HepG2 (cell line): ENCODE results near the gene CSRNP3. TPM values are rescaled to one million over a fixed set of nuclear protein-coding genes. Genes with fewer than 3 reads are reported as not detected.

ENCODE experiments used
- ATAC-seq: fragments of 200-7000 bp; cut with Tn5 transposase; 3 replicates; pipeline ENCODE4 v1.9.1; 2020; ENCODE audit warnings: mild to moderate bottlenecking, moderate library complexity
- BruUV-seq: library from RNA; stranded (reverse); fragments of 400-500 nt; replicated peaks from 2 replicates; lab custom pipeline; 2021; lab: Mats Ljungman, UMichigan
- CTCF ChIA-PET: fragments of 300-600 bp; formaldehyde crosslinking; extraction: SDS; loops from one replicate; lab custom pipeline; 2021; ENCODE audit warnings: low total read pairs, inconsistent platforms, low intra/inter-chr PET ratio; lab: Yijun Ruan, JAX
- POLR2A ChIA-PET: fragments of 350-600 bp; sonication (Branson Sonifier 250); formaldehyde crosslinking; loops from one replicate; lab custom pipeline; 2020; ENCODE audit warnings: antibody characterized with exemption, inconsistent platforms; lab: Yijun Ruan, JAX
- DNase-seq: peaks from one replicate; pipeline ENCODE4 v3.0.0-alpha.2; 2015; ENCODE audit warnings: low spot score
- FAIRE-seq: peaks from 3 replicates; lab custom pipeline; 2011; peaks lifted over from hg19 to GRCh38; lab: Jason Lieb, UNC
- H2AFZ ChIP-seq: one replicate; pipeline ENCODE4 v1.6.1; 2011; ENCODE audit warnings: low read length, inconsistent platforms
- H3K27ac ChIP-seq: fragments of 300-600 bp; 3 replicates; pipeline ENCODE4 v1.8.0; 2011; ENCODE audit warnings: mixed run types, mild to moderate bottlenecking, mixed read lengths, low read length, inconsistent platforms; ENCODE audit not compliant: insufficient read depth; ENCODE audit errors: extremely low read length
- H3K27me3 ChIP-seq, 2 experiments: fragments of 200-600 bp in 1 of 2; 2 replicates in 1 of 2; 3 replicates in 1 of 2; pipeline versions ENCODE4 v1.6.0 to v1.8.0; 2011; ENCODE audit warnings: low read length in 2 of 2, mild to moderate bottlenecking in 2 of 2, moderate library complexity in 2 of 2, inconsistent platforms in 1 of 2; ENCODE audit not compliant: insufficient read depth in 2 of 2, control insufficient read depth in 1 of 2
- H3K36me3 ChIP-seq, 2 experiments: fragments of 200-600 bp in 1 of 2; replicated peaks in 1 of 2; 2 replicates in 1 of 2; 3 replicates in 1 of 2; pipeline versions ENCODE4 v1.5.1 to v1.8.0; 2011; ENCODE audit warnings: low read length in 2 of 2, inconsistent platforms in 1 of 2; ENCODE audit not compliant: insufficient read depth in 2 of 2, control insufficient read depth in 1 of 2
- H3K4me1 ChIP-seq: 2 replicates; pipeline ENCODE4 v1.5.1; 2012; ENCODE audit warnings: low read length, inconsistent platforms; ENCODE audit not compliant: insufficient read depth
- H3K4me2 ChIP-seq: 2 replicates; pipeline ENCODE4 v1.6.0; 2011; ENCODE audit warnings: low read depth, low read length, inconsistent platforms
- H3K4me3 ChIP-seq, 3 experiments: fragments of 200-600 bp in 1 of 3; sonication (generic), shearing (Covaris generic) in 1 of 3; replicated peaks in 1 of 3; 2 replicates each; pipeline ENCODE4 v1.5.1; 2011 to 2016; ENCODE audit warnings: low read length in 3 of 3, inconsistent platforms in 2 of 3, low read depth in 2 of 3, mild to moderate bottlenecking in 2 of 3, control low read depth in 1 of 3, mixed read lengths in 1 of 3; ENCODE audit not compliant: insufficient read depth in 1 of 3
- H3K79me2 ChIP-seq: one replicate; pipeline ENCODE4 v1.6.1; 2011; ENCODE audit warnings: low read length, inconsistent platforms; ENCODE audit not compliant: insufficient read depth
- H3K9ac ChIP-seq: 2 replicates; pipeline ENCODE4 v1.6.0; 2011; ENCODE audit warnings: mild to moderate bottlenecking, low read depth, low read length, inconsistent platforms; ENCODE audit not compliant: insufficient read depth
- H3K9me3 ChIP-seq: 2 replicates; pipeline ENCODE4 v1.5.1; 2012; ENCODE audit warnings: mild to moderate bottlenecking, low read length
- H4K20me1 ChIP-seq: 2 replicates; pipeline ENCODE4 v1.6.0; 2011; ENCODE audit warnings: inconsistent platforms, mild to moderate bottlenecking, low read length, moderate library complexity; ENCODE audit not compliant: insufficient read depth
- CCAR2 ChIP-seq: fragments of 200-400 bp; formaldehyde crosslinking; optimal IDR thresholded peaks from 2 replicates; pipeline ENCODE3; 2018; ENCODE audit warnings: low read depth, mild to moderate bottlenecking, low read length, moderate library complexity
- HIVEP1 ChIP-seq: sonication (generic); formaldehyde crosslinking; IDR thresholded peaks from 2 replicates; pipeline ENCODE4 v1.4.0; 2020; ENCODE audit warnings: mild to moderate bottlenecking, missing genetic modification reagents
- HNF1B ChIP-seq: sonication (generic); formaldehyde crosslinking; IDR thresholded peaks from 2 replicates; pipeline ENCODE4 v1.5.1; 2020; ENCODE audit warnings: mild to moderate bottlenecking, moderate library complexity, missing genetic modification reagents
- HNRNPK ChIP-seq: fragments of 200-400 bp; formaldehyde crosslinking; IDR thresholded peaks from 2 replicates; pipeline ENCODE4 v1.6.1; 2018; ENCODE audit warnings: low read length, low read depth, moderate library complexity, mild to moderate bottlenecking; ENCODE audit not compliant: poor library complexity, severe bottlenecking
- JUN ChIP-seq: sonication (generic); formaldehyde crosslinking; IDR thresholded peaks from 2 replicates; pipeline ENCODE4 v1.4.0; 2020; ENCODE audit warnings: mild to moderate bottlenecking, missing genetic modification reagents
- MIER3 ChIP-seq: IDR thresholded peaks from 2 replicates; pipeline ENCODE4 v1.6.1; 2016; ENCODE audit warnings: missing compliant biosample characterization, borderline replicate concordance
- MTERF4 ChIP-seq: sonication (generic); formaldehyde crosslinking; IDR thresholded peaks from 2 replicates; pipeline ENCODE4 v1.8.0; 2023; ENCODE audit warnings: mild to moderate bottlenecking, missing genetic modification reagents
- NFAT5 ChIP-seq: sonication (generic); formaldehyde crosslinking; IDR thresholded peaks from 2 replicates; pipeline ENCODE4 v1.4.0; 2020; ENCODE audit warnings: missing genetic modification reagents
- TP53 ChIP-seq: sonication (generic); formaldehyde crosslinking; conservative IDR thresholded peaks from 2 replicates; pipeline ENCODE4 v1.4.0; 2020; ENCODE audit warnings: missing genetic modification reagents
- ZNF317 ChIP-seq: sonication (generic); formaldehyde crosslinking; IDR thresholded peaks from 2 replicates; pipeline ENCODE4 v1.5.0; 2020; ENCODE audit warnings: mild to moderate bottlenecking, missing genetic modification reagents
- ZSCAN25 ChIP-seq: sonication (generic); formaldehyde crosslinking; IDR thresholded peaks from 2 replicates; pipeline ENCODE4 v1.8.0; 2022; ENCODE audit warnings: mild to moderate bottlenecking, missing genetic modification reagents
- WGBS: methylation state at CpG from one replicate; pipeline ENCODE4 v1.1.6; 2017; ENCODE audit warnings: low lambda C conversion rate; 5-methylcytosine and 5-hydroxymethylcytosine counted together
- in situ Hi-C: cut with HindIII; loops from 2 replicates; pipeline ENCODE4 v1.10.0; 2017; ENCODE audit warnings: low pct_unique_long_range_greater_than_20kb; ENCODE audit not compliant: extremely low pct_ligation_motif_present
- intact Hi-C: fragments of 100-400 bp; cut with micrococcal nuclease; formaldehyde crosslinking; loops from one replicate; pipeline ENCODE4 v1.10.0; 2022; ENCODE audit not compliant: unreplicated experiment
- polyA plus RNA-seq, 8 experiments: library from polyadenylated mRNA; depleted of rRNA in 3 of 8; stranded (reverse) in 7 of 8; unstranded in 1 of 8; fragments of >200 nt; fragmentation: Illumina TruSeq in 4 of 8; extraction: Trizol in 4 of 8; gene quantifications; 2 replicates each; pipeline versions ENCODE4 v1.2.1 to v1.2.3, GENCODE V29; 2011 to 2016; ENCODE audit warnings: low read depth in 4 of 8, missing spikeins in 1 of 8, mixed read lengths in 1 of 8; ENCODE audit not compliant: insufficient read depth in 1 of 8
- total RNA-seq, 5 experiments: library from RNA; depleted of rRNA; stranded (reverse); fragments of >200 nt; fragmentation: Illumina TruSeq; extraction: Trizol; gene quantifications; 2 replicates each; pipeline ENCODE4 v1.2.3, GENCODE V29; 2016; ENCODE audit warnings: low read depth in 1 of 5
- TF ChIP-seq, protein P1 (sequence below): sonication (generic); formaldehyde crosslinking; IDR thresholded peaks from 2 replicates; pipeline ENCODE4 v1.9.0; 2021; ENCODE audit warnings: missing genetic modification reagents, borderline replicate concordance

The CSRNP3 gene
- total and polyA plus RNA-seq, 2 of the 13 experiments (the other 11 are each of a cell fraction or from before 2014, with no cell fraction given): not detected

- Histone ChIP-seq H3K27me3 (no peaks in the 10 kb centered on the region), H3K36me3 (no peaks in the 10 kb centered on the region), H2AFZ (no peak overlapping the region), H3K27ac (no peak overlapping the region), H3K4me2 (no peak overlapping the region), H3K4me1 (no peaks in the 10 kb centered on the region), H3K79me2 (no peaks in the 10 kb centered on the region), H3K9ac (no peak overlapping the region), H3K4me3 (no peak overlapping the region), H3K9me3 (no peaks in the 10 kb centered on the region), H4K20me1 (no peaks in the 10 kb centered on the region)
- no peak for DNase-seq
- in situ Hi-C loops (no loop called here), intact Hi-C loops (no loop called here)
- ChIA-PET POLR2A (no interaction called here), CTCF (no interaction called here)
- TF ChIP-seq NFAT5 (CRISPR knock-in tag): no peak
- TF ChIP-seq ZSCAN25 (CRISPR knock-in tag): no peak
- no peak for TF ChIP-seq HNRNPK
- TF ChIP-seq, protein P1, sequence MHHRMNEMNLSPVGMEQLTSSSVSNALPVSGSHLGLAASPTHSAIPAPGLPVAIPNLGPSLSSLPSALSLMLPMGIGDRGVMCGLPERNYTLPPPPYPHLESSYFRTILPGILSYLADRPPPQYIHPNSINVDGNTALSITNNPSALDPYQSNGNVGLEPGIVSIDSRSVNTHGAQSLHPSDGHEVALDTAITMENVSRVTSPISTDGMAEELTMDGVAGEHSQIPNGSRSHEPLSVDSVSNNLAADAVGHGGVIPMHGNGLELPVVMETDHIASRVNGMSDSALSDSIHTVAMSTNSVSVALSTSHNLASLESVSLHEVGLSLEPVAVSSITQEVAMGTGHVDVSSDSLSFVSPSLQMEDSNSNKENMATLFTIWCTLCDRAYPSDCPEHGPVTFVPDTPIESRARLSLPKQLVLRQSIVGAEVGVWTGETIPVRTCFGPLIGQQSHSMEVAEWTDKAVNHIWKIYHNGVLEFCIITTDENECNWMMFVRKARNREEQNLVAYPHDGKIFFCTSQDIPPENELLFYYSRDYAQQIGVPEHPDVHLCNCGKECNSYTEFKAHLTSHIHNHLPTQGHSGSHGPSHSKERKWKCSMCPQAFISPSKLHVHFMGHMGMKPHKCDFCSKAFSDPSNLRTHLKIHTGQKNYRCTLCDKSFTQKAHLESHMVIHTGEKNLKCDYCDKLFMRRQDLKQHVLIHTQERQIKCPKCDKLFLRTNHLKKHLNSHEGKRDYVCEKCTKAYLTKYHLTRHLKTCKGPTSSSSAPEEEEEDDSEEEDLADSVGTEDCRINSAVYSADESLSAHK (CRISPR knock-in tag): no peak
- TF ChIP-seq HIVEP1: no peak
- TF ChIP-seq ZNF317 (CRISPR knock-in tag): no peak
- TF ChIP-seq MIER3 (CRISPR knock-in tag): no peak
- TF ChIP-seq MTERF4 (CRISPR knock-in tag): no peak
- TF ChIP-seq JUN (CRISPR knock-in tag): no peak
- TF ChIP-seq CCAR2: no peak
- no peak for TF ChIP-seq TP53 (CRISPR knock-in tag)
- TF ChIP-seq HNF1B: no peak
- no peak for FAIRE-seq
- no peak for ATAC-seq
- WGBS: 0% methylated on average over 1 of the region's 1 CpG
- BruUV-seq: no TSS peak
Measured at GRCh38 chr2:165618806-165619205, 149.3 kb downstream of the CSRNP3 start.
